LHCN-M2 (cell line): ENCODE data around the gene TIMM23. TPM values are rescaled to one million over a fixed set of nuclear protein-coding genes. Genes with fewer than 3 reads are reported as not detected.
"Not testable (repeated sequence)": the region's sequence is repeated elsewhere in the genome, so short reads cannot be mapped to it uniquely, and the experiment has no call there.

ENCODE experiments used
- DNase-seq: peaks from one replicate; pipeline ENCODE4 v3.0.0-alpha.2; 2012; ENCODE audit warnings: low read depth
- polyA plus RNA-seq: library from polyadenylated mRNA; unstranded; fragments of >200 nt; gene quantifications from one replicate; pipeline ENCODE4 v1.2.1, GENCODE V29; 2012; ENCODE audit warnings: missing spikeins
- total RNA-seq: library from RNA; depleted of rRNA; stranded (reverse); fragments of >200 nt; gene quantifications from 2 replicates; pipeline ENCODE4 v1.2.3, GENCODE V29; 2014; rRNA removed

Gene TIMM23, protein sequence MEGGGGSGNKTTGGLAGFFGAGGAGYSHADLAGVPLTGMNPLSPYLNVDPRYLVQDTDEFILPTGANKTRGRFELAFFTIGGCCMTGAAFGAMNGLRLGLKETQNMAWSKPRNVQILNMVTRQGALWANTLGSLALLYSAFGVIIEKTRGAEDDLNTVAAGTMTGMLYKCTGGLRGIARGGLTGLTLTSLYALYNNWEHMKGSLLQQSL
- 107 and 117 TPM in 2 replicates for total RNA-seq
- polyA plus RNA-seq: 99.1 TPM

DNA sequence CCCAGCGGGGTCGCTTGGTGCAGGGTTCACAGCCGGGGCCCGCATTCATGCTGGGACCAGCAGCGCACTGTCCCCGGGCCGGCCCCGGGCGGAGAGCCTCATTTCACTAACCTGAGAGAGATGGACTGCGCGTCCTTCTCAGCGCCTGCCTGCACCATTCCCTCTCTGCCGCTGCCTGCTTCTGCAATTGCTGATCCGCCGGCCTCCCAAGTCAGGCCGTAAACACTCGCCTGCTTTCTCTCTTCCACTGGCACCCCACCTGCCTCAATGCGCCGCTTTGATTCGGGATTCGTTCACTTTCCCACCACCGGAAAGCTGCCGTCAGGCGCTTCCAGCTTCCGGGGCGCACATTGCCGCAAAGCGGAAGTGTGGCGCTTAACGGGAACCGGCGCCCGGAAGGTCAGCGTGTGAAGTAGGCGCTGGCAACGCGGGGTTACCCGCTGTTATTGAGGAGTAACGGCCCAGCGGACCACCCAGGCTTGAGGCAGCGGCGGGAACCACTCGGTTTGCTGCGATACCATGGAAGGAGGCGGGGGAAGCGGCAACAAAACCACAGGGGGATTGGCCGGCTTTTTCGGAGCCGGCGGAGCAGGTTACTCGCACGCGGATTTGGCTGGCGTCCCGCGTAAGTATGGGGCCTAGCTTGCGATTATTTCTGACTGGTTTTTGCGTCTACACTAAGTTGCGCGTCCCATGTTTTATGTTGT, at the start of gene TIMM23:
Gene TIMM23, plus strand, starts transcription at position 384 of the 707 bp plus-strand sequence. Its CDS starts 136 bp downstream, at position 520.
- DNase-seq: peak; percentile 79

DNA sequence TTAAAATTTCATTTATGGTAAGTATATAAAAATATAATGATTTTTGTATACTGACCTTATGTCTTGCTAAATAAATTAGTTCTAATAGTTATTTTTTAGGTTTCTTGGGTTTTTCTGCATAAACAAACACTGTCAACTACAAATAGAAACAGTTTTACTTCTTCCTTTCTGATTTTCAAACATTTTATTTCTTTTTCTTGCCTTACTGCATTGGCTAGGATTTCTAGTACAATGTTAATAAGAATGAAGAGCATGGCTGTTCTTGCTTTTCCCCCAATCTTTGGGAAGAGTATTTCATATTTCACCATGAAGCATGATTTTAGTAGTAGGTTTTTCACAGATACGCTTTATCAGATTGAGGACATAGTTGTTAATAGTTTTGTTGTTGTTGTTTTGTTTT, 45.5 kb upstream of the TIMM23 start:
- not testable (repeated sequence) for DNase-seq

DNA sequence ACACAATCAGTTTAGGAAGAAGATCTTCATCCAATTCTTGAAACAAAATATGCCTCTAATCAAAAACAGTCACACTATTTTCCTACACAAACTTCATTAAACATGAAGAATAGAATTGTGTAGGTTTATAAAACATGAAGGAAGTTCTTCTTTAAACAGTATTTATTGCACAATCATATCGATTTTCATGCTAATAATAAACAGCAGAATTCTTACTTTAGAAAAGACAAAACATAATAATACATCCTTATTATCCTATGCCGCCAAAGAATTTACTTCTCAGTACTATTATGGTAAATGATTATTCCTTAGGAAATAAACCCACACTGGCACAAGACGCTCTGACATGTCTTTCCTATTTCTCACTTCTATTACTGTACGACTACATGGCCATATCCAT, 41.0 kb upstream of the TIMM23 start:
- DNase-seq: not testable (repeated sequence)

DNA sequence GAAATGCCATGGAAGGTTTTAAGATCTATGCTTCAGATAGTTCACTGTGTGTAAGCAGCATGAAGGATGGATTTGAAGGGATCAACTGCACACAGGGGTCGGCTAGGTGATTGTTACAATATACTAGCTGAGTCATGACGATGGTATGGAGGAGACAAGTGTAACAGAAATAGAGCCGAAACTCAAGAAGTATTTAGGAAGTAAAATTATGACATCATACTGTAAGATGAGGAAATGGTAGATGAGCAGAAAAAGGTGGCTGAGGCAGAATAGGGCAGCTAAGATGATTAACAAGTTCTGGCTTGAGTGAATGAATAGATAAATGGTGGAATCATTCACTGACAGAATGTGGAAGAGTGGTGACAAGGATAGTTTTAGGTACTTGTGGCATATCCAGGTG, 37.5 kb upstream of the TIMM23 start:
- DNase-seq: not testable (repeated sequence)

DNA sequence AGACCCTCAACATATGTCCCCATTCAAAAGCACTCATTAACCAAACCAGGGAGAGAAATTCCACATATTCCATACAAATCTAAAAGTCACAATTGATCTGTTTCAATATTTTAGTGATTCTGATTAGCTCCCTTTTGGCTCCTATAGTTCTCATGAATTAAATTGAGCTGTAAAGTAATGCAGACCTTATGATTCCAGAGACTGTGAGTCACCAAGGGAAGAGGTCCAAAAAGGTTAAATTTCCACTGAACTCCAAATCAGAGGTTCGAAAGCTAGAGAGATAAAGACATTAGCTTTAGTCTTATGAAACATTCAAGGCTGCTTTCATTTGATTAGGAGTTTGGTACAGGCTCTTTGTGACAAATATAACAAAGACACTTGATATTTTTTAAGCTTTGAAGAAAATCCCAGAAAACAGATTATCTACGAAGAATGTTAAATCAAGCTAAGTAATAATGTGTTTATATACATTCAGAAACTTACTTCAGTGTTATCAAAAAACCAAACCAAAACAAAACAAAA, 33.1 kb upstream of the TIMM23 start:
- DNase-seq: not testable (repeated sequence)

DNA sequence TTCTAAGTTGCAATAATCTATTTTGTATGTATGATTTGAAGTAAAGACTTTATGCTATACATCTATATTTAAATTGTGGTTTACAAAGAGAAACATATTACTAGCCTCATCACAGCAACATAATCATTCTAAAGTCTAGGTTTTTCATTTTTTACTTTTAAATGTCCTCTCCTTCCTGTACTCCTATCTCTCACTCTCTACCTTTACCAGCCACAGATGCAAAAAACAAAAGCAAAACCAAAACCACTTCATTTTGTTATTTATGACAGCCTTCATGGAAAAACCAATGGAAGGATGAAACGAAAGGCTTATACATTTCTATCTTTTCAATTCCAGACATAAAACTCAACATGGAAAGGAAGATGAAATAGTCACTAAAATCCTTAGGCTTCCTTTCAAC, 31.1 kb upstream of the TIMM23 start:
- not testable (repeated sequence) for DNase-seq

DNA sequence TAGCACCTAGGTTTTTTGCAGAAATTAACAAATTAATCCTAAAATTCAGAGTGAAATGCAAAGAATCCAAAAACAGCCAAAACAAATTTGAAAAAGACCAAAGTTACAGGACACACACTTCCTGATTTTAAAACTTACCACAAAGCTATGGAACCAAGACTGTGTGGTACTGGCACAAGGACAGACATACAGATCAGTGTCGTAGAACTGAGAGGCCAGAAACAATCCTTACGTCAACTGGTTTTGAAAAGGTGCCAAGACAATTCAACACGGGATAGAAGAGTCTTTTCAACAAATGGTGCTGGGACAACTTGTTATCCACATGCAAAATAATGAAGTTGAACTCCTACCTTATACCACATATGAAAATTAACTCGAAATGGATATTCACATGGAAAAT, 26.8 kb upstream of the TIMM23 start:
- DNase-seq: not testable (repeated sequence)

DNA sequence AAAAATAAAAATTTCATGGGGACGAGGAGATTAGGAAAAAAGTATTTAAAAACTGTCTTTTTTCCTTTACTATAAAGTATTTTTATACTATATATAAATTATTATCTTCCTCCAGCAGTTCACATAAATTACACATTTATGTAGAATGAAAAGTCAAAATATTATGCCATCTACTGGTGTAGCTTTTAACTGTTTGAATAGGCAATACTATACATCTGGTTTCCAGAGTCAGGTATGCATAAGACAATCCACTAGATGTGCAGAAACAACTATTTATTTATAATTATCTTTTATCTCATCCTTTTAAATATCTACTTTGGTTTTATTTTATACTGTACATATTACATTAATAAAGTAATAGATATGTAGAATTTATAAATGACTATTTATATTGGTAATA, 24.9 kb upstream of the TIMM23 start:
- not testable (repeated sequence) for DNase-seq

DNA sequence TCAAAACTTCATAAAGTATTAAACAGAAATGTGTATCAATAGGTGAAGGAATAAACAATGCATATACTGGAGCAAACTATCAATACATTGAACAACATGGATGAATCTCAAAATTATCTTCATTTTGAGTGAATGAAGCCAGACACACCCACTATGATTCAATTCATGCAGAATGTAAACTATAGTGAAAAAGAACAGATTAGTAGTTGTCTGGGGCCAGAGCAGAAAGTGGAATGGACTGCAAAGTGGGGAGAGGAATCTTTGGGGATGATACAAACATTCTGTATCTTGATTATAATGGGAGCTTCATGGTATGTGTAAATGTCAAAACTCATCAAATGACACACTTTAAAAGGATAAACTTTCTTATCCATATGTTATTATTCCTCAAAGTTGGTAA, 23.5 kb upstream of the TIMM23 start:
- DNase-seq: not testable (repeated sequence)

DNA sequence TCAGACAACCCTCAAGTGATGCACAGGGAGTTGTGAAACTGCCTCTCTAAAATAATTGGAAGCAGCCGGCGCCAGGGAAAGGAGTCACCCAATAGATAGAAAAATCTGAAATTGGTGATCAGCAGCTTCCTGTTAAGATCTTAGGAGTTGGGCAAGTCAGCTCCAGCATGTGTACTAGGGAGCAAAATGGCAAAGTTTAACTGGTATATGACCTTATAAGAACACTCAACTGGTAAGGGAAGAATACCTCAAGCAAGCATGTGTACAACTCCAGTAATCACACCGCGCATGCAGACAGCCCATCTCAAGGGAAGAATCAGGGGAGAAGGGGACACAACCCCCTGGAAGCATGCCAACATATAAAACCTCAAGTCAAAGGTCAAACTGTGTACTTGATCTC, 17.9 kb upstream of the TIMM23 start:
- not testable (repeated sequence) for DNase-seq

DNA sequence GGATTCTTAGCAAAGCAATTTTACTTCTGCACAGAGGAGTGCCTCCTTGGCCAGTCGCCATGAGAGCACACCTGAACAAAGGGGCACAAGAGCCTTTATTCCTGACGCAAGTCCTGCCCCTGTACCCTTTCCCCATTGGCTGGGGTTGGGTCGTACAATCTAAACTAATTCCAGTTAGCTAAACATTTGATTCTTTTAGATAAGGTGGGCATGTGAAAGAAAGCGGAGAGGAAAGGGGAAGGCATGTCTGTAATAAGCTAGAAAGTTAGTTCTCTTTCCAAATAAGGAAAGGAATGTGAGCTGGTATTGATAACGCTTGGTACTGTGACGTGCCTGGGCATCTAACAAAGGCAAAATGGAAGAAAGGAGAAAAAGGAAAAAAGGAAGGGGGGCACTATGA, 15.7 kb upstream of the TIMM23 start:
- not testable (repeated sequence) for DNase-seq

DNA sequence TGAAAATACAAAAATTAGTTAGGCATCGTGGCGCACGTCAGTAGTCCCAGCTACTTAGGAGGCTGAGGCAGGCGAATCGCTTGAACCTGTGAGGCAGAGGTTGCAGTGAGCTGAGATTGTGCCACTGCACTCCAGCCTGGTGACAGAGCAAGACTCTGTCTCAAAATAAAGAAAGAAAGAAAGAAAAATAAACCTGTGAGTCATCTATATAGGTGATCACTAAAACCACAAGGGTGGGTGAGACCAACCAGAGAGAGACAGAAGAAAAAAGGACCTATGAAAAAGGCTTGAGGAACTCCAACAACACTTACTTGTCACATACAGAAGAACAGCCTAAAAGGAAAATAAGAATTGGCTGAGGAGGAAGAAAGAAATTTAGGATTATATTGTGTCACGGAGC, 14.4 kb upstream of the TIMM23 start:
- DNase-seq: not testable (repeated sequence)

DNA sequence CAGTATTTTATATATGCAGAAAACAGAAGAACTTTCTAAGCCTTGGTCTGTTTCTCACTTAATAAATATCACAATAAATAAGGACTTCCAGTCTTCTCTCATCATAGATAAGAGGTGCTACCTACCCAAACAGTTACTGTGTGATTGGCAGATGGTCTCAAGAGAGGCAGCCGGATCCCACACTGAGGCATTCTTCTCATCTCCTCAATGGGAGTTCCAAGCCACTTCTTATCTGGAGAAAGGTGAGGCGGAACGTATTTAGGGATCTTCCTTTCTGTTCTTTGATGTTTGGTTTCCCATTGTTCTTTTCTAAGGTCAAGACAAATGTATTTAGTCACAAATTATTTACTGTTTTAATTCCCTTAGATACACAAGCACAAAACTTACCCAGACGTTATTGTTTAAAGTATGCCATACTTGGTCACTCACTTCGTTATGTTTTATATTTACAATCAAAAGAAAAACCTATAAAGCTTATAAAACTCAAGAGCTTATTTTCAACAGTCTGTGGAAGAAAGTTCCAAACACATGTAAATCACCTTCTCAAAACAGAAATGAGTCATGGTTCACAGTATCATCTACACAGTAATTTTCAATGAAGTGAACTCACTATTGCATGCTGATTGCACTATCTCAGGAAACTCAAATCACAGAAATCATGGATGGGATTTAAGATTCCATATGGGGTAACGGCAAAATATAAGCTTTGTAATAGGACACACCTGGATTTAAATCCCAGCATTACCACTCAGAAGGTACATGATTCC, 9.4 kb upstream of the TIMM23 start:
- not testable (repeated sequence) for DNase-seq

DNA sequence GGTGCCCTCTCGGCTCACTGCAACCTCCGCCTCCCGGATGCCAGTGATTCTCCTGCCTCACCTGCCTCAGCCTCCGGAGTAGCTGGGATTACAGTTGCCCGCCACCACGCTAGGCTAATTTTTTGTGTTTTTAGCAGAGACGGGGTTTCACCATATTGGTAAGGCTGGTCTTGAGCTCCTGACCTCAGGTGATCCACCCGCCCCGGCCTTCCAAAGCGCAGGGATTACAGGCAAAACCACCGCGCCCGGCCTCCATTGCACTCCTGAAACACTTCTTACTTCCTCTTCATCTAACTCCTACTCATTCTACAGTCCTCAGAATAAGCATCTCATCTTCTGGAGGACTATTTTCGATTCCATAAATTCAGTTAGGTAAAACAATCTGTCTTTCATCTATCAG, 1.3 kb upstream of the TIMM23 start:
- DNase-seq: not testable (repeated sequence)

DNA sequence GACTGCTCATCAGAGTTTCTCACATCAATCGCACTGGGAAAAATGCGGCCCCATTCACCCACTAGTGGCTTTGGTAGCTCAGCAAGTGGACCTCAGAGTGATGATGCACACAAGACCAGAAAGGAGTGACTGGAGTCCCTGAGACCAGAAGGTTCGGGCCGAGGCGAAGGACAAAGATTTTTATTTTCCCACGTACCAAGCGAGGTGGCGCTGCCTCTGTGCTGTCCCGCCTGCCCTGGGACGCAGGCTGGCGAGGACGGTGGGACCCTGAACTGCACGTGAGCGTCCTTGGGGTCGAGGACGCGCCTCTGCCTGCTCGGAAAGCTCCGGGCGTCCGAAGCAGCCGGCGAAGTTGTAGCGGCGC, 565 bp upstream of the TIMM23 start:
- not testable (repeated sequence) for DNase-seq

DNA sequence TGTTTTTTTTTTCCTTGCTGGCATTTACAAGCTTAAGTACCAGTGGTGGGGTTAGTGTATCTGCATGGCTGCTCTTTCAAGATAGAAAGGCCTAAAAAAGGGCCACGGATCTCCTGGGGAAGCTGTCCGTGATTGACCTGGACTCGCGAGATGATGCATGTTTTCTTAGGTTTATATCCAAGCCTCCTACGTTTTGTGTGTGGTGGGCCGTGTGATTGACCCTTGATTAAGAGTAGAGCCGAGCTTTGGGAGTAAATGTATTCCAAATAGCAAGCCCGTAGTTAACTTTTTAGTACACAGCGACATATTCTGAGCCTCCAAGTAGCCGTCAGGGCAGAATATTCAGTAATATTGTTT, 502 bp downstream of the TIMM23 start:
- DNase-seq: not testable (repeated sequence)

DNA sequence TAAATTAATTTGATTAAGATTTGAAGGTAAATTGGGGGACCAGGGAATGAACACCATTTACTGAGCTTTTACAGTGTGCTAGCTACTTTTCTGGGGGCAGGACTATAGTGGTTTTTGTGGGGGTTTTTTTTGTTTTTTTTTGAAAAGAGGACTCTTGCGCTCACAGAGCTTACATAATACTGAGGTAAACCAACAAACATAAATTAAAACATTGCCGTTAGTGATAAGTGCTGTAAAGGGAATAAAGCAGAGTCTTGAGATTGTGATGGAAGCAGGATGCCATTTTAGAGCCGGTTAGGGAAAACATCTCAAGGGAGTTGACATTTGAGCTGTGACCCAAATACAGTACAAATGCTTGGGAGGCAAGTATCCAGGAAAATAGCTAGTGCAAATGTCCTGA, 1.8 kb downstream of the TIMM23 start:
- not testable (repeated sequence) for DNase-seq

DNA sequence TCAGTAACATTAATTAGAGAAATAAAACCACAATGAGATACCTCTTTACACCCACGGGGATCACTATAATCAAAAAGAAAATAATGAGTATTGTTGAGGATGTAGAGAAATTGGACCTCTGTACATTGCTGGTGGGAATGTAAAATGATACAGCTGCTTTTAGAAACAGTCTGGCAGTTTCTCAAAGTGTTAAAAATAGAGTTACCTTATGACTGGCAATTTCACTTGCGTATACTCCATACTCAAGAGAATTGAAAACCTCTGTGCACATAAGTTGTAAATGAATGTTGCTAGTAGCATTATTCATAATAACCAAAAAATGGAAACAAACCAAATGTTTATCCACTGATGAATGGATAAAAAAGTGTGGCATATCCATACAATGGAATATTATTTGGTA, 6.3 kb downstream of the TIMM23 start:
- DNase-seq: not testable (repeated sequence)

DNA sequence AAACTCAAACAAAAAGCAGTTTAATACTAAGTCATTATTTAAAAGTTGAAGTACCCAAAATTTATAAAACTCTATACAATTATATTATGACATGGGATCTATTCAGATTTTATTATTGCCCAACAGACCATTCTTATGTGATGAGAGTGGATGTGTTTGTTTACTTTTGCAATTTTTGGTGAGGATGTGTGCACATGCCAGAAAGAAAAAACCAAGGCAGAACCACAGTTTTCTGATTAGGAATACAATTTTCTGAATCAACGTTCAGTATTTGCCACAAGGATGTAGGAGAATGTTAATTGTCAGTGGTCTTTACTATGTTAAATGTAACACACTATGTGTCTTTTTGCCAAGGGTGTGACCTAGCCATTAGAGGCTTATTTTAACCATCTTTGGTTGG, 9.1 kb downstream of the TIMM23 start:
- not testable (repeated sequence) for DNase-seq

DNA sequence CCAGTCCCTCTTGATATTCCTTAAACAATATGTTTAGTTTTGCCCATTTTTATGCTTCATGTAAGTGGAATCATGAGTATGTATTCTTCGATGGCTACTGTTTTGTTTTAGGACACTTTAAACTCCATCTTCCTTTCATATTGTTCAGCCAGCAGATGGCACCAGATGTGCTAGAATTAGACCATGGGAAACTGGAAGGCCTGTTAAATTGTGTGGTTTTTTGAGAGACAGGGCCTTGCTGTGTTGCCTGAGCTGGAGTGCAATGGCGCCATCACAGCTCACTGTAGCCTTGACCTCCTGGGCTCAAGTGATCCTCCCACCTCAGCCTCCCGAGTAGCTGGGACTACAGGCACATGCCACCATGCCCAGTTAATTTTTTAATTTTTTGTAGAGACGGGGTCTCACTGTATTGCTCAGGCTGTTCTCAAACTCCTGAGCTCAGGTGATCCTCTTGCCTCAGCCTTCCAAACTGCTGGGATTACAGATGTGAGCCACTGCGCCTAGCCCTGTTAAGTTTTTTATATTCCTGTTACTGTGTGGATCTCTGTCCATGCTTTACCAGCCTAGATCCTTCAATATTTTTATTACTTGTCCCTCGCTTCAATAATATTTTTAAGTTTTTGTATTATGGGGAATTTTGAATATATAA, 11.4 kb downstream of the TIMM23 start:
- peak; percentile 64 for DNase-seq

DNA sequence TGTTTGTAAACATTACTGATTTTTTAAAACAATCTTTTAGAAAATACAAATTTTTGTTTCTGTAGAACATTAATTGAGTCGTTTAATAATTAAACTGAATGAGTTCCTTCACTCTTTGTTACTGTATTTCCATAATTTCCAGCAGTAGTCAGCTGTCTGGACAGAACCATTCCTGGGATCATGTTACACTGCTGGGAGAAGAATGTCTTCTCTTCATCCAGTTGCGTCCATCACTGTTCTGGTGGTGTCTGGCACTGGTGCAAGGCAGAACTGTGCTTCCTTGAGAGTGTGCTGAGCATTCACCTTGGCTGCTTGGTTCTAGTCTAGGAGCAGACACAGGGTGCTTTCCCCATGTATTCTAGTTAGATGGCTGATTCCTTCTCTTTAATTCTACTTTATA, 12.2 kb downstream of the TIMM23 start:
- DNase-seq: not testable (repeated sequence)

DNA sequence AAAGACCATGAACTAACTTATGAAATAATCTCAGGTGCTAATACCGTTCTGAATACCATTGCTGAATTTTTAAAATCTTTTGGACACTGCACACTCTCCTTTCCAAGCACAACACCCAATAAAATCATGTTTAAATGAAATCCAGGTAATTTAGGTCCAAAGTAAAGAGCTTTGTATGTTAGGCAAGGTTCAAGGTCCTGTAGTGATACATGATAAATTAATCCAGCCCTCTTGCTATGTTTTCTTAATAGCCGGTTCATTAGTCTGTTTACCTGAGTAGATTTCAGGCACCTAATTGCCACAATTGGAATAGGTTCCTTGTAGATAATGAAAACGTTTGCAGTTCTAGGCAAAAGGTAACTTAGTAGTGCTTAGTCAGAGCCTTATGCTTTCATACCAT, 13.3 kb downstream of the TIMM23 start:
- DNase-seq: not testable (repeated sequence)
